OCI-LY7 (cell line): ENCODE data around the gene IQCK. TPM values are rescaled to one million over a fixed set of nuclear protein-coding genes. Genes with fewer than 3 reads are reported as not detected.

Experiments
- BruUV-seq: library from RNA; stranded (reverse); fragments of 400-500 nt; replicated peaks from 2 replicates; lab custom pipeline; 2021; lab: Mats Ljungman, UMichigan
- CTCF ChIA-PET: fragments of 300-600 bp; sonication (Branson Sonifier 250); formaldehyde crosslinking; loops from one replicate; lab custom pipeline; 2022; ENCODE audit warnings: antibody characterized with exemption; ENCODE audit not compliant: unreplicated experiment; lab: Charles Lee
- POLR2A ChIA-PET: fragments of 300-600 bp; sonication (Branson Sonifier 250); formaldehyde crosslinking; loops from one replicate; lab custom pipeline; 2022; ENCODE audit warnings: antibody characterized with exemption; lab: Charles Lee
- DNase-seq: peaks from one replicate; pipeline ENCODE4 v3.0.0-alpha.2; 2015; ENCODE audit warnings: low spot score
- H2AFZ ChIP-seq: fragments of 200-600 bp; sonication (generic), shearing (Covaris generic); 2 replicates; pipeline ENCODE4 v1.6.1; 2014; ENCODE audit warnings: mild to moderate bottlenecking, antibody characterized with exemption, low read length, moderate library complexity
- H3K27ac ChIP-seq: fragments of 200-600 bp; sonication (generic); 2 replicates; pipeline ENCODE4 v1.5.1; 2014; ENCODE audit warnings: mixed run types, low read depth, mild to moderate bottlenecking, moderate library complexity, low read length, inconsistent platforms; ENCODE audit not compliant: poor library complexity, severe bottlenecking
- H3K36me3 ChIP-seq: fragments of 200-600 bp; sonication (generic); 2 replicates; pipeline ENCODE4 v1.6.1; 2014; ENCODE audit warnings: mild to moderate bottlenecking, antibody characterized with exemption, low read length, moderate library complexity, mixed read lengths; ENCODE audit not compliant: insufficient read depth
- H3K4me1 ChIP-seq: fragments of 200-600 bp; sonication (generic); 2 replicates; pipeline ENCODE4 v1.5.1; 2014; ENCODE audit warnings: mild to moderate bottlenecking, low read length; ENCODE audit not compliant: insufficient read depth, poor library complexity, severe bottlenecking
- H3K4me2 ChIP-seq: fragments of 200-600 bp; sonication (generic); 2 replicates; pipeline ENCODE4 v1.6.1; 2014; ENCODE audit warnings: mild to moderate bottlenecking, low read length
- H3K4me3 ChIP-seq: fragments of 200-600 bp; sonication (generic); 2 replicates; pipeline ENCODE4 v1.5.1; 2014; ENCODE audit warnings: mild to moderate bottlenecking, low read depth, low read length; ENCODE audit not compliant: poor library complexity, severe bottlenecking
- H3K79me2 ChIP-seq: fragments of 200-600 bp; sonication (generic); 2 replicates; pipeline ENCODE4 v1.6.1; 2016; ENCODE audit warnings: low read depth, mild to moderate bottlenecking, low read length, moderate library complexity, mixed read lengths; ENCODE audit not compliant: insufficient read depth
- H3K9me2 ChIP-seq: fragments of 200-600 bp; sonication (generic); 2 replicates; pipeline ENCODE4 v1.6.1; 2016; ENCODE audit warnings: mild to moderate bottlenecking, low read length, mixed read lengths; ENCODE audit not compliant: insufficient read depth
- H3K9me3 ChIP-seq: fragments of 200-600 bp; sonication (generic); 2 replicates; pipeline ENCODE4 v1.6.1; 2014; ENCODE audit warnings: mild to moderate bottlenecking, mixed run types, low read length, mixed read lengths
- H4K20me1 ChIP-seq: fragments of 200-600 bp; sonication (generic); 2 replicates; pipeline ENCODE4 v1.6.1; 2014; ENCODE audit warnings: mild to moderate bottlenecking, antibody characterized with exemption, low read length, moderate library complexity, mixed read lengths; ENCODE audit not compliant: insufficient read depth
- EZH2phosphoT487 ChIP-seq: fragments of 200-600 bp; sonication (generic); IDR thresholded peaks from 2 replicates; pipeline ENCODE4 v1.6.1; 2018; ENCODE audit warnings: low read depth, borderline replicate concordance, mild to moderate bottlenecking, mixed run types, antibody characterized with exemption, low read length, moderate library complexity, mixed read lengths
- intact Hi-C: fragments of 100-400 bp; cut with micrococcal nuclease; formaldehyde crosslinking; loops from one replicate; pipeline ENCODE4 v1.10.0; 2022; ENCODE audit not compliant: unreplicated experiment
- total RNA-seq, 2 experiments: library from RNA; depleted of rRNA in 1 of 2; stranded (reverse); fragments of >200 nt in 1 of 2; shearing (Covaris generic) in 1 of 2; gene quantifications; 2 replicates each; pipeline ENCODE4 v1.2.3, GENCODE V29; 2014 to 2022
- TF ChIP-seq, protein P1 (sequence below): fragments of 200-600 bp; sonication (generic); conservative IDR thresholded peaks from 2 replicates; pipeline ENCODE4 v1.5.1; 2014; ENCODE audit warnings: mild to moderate bottlenecking, antibody characterized with exemption, low read length, moderate library complexity, mixed read lengths

Gene IQCK
- total RNA-seq, 2 experiments from 2014 or later = 2.2 to 4.3 TPM

- TF ChIP-seq, protein P1, sequence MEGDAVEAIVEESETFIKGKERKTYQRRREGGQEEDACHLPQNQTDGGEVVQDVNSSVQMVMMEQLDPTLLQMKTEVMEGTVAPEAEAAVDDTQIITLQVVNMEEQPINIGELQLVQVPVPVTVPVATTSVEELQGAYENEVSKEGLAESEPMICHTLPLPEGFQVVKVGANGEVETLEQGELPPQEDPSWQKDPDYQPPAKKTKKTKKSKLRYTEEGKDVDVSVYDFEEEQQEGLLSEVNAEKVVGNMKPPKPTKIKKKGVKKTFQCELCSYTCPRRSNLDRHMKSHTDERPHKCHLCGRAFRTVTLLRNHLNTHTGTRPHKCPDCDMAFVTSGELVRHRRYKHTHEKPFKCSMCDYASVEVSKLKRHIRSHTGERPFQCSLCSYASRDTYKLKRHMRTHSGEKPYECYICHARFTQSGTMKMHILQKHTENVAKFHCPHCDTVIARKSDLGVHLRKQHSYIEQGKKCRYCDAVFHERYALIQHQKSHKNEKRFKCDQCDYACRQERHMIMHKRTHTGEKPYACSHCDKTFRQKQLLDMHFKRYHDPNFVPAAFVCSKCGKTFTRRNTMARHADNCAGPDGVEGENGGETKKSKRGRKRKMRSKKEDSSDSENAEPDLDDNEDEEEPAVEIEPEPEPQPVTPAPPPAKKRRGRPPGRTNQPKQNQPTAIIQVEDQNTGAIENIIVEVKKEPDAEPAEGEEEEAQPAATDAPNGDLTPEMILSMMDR = no peak
- no peak for TF ChIP-seq EZH2phosphoT487
- no peaks in the 10 kb centered on the region for H3K4me1 ChIP-seq
- ChIA-PET CTCF (no interaction called here), POLR2A (no interaction called here)
- H3K9me2 ChIP-seq = no peaks in the 10 kb centered on the region
- H3K79me2 ChIP-seq = no peaks in the 10 kb centered on the region
- no TSS peak for BruUV-seq
- no peak overlapping the region for H3K27ac ChIP-seq
- DNase-seq = no peak
- intact Hi-C loops = no loop called here
- no peak overlapping the region for H3K4me3 ChIP-seq
- no peaks in the 10 kb centered on the region for H3K36me3 ChIP-seq
- H2AFZ ChIP-seq = no peak overlapping the region
- H4K20me1 ChIP-seq = no peaks in the 10 kb centered on the region
- H3K9me3 ChIP-seq = no peaks in the 10 kb centered on the region
- H3K4me2 ChIP-seq = no peak overlapping the region
Observed at GRCh38 chr16:19851476-19851875, 133.4 kb downstream of the IQCK start.

GRCh38 chr16:19853132-19853741 is 135.2 kb downstream of the IQCK start:
- Histone ChIP-seq H2AFZ (no peak overlapping the region), H3K27ac (no peak overlapping the region), H3K79me2 (no peaks in the 10 kb centered on the region), H3K4me1 (no peaks in the 10 kb centered on the region), H3K36me3 (no peaks in the 10 kb centered on the region), H3K4me3 (no peak overlapping the region), H3K9me3 (no peaks in the 10 kb centered on the region), H3K9me2 (no peaks in the 10 kb centered on the region), H3K4me2 (no peak overlapping the region), H4K20me1 (no peaks in the 10 kb centered on the region)
- POLR2A ChIA-PET = no interaction called here
- DNase-seq = no peak
- TF ChIP-seq, protein P1 = no peak
- TF ChIP-seq EZH2phosphoT487 = no peak
- BruUV-seq = no TSS peak
- intact Hi-C loops = no loop called here
- CTCF ChIA-PET = no interaction called here

- POLR2A ChIA-PET = no interaction called here
- Histone ChIP-seq H3K4me1 (no peaks in the 10 kb centered on the region), H4K20me1 (no peaks in the 10 kb centered on the region), H3K4me3 (no peak overlapping the region), H3K79me2 (no peaks in the 10 kb centered on the region), H2AFZ (no peak overlapping the region), H3K9me3 (no peaks in the 10 kb centered on the region), H3K4me2 (no peak overlapping the region), H3K9me2 (no peaks in the 10 kb centered on the region), H3K27ac (no peak overlapping the region), H3K36me3 (no peaks in the 10 kb centered on the region)
- CTCF ChIA-PET = no interaction called here
- no TSS peak for BruUV-seq
- no peak for TF ChIP-seq EZH2phosphoT487
- TF ChIP-seq, protein P1 = no peak
- intact Hi-C loops = no loop called here
- no peak for DNase-seq
Observed at GRCh38 chr16:19853742-19854542, 135.9 kb downstream of the IQCK start.
